ENCODE measurements around the gene MRPS7. TPM values are rescaled to one million over a fixed set of nuclear protein-coding genes. Genes with fewer than 3 reads are reported as not detected.

The MRPS7 gene
- total and polyA plus RNA-seq, 2 of the 8 experiments (the other 6 are each of a cell fraction or from before 2014, with no cell fraction given): 63.4 to 79.4 TPM

GRCh38 chr17:75308732-75309629 is 47.3 kb downstream of the MRPS7 start:
- peaks cover 0 to 4% (median 2%) of the 10 kb centered on the region in 4 experiments; a peak in 1 of 7 replicates for H3K4me1 ChIP-seq (replicated peaks in 1 of 4; ENCODE audit: control insufficient read depth in 3 of 4, insufficient read depth in 4 of 4, low read length in 3 of 4)
- no peak overlapping the region for H2BK120ac ChIP-seq (replicated peaks; ENCODE audit: low read depth, low read length)
- no peaks in the 10 kb centered on the region for H4K20me1 ChIP-seq (replicated peaks in 1 of 2; ENCODE audit: control insufficient read depth in 1 of 2, insufficient read depth in 2 of 2, low read length in 2 of 2)
- H3K4ac ChIP-seq (replicated peaks; ENCODE audit: insufficient read length, low read depth, low read length): no peak overlapping the region
- no peak overlapping the region for H3K23ac ChIP-seq (ENCODE audit: insufficient read length)
- no peak overlapping the region for H3K14ac ChIP-seq (ENCODE audit: insufficient read length)
- CTCF ChIA-PET (ENCODE audit: partially characterized antibody): interaction anchor here (0.7 to 3.8 kb wide), 6 partner anchors 13 to 148 kb away, joined by 3 to 17 read pairs (median 4); no protein-coding TSS in a partner anchor
- WGBS, 2 experiments (ENCODE audit: extremely low coverage in 1 of 2, insufficient coverage in 1 of 2, insufficient read length in 1 of 2, insufficient replicate concordance in 2 of 2, low coverage in 1 of 2, low lambda C conversion rate in 2 of 2, missing lambda C conversion rate in 1 of 2): 94% methylated on average over 19 of the region's 20 CpGs; no CpG with 5 or more reads in 1 of the 2 experiments
- H3K9ac ChIP-seq (replicated peaks in 1 of 4; ENCODE audit: extremely low read depth in 1 of 4, low read depth in 3 of 4, low read length in 3 of 4): peak overlapping the region in 1 of 4 experiments; percentile 5; a peak in 1 of 7 replicates
- H3K9me3 ChIP-seq (ENCODE audit: insufficient read depth in 2 of 2, low read depth in 1 of 2, low read length in 1 of 2): no peaks in the 10 kb centered on the region
- no peak overlapping the region for H3K27ac ChIP-seq (ENCODE audit: low read depth, low read length)
- no peak overlapping the region for H2BK5ac ChIP-seq (ENCODE audit: low read depth, low read length)
- H3K79me2 ChIP-seq (ENCODE audit: control insufficient read depth in 1 of 2, insufficient read depth in 2 of 2, low read length in 2 of 2): no peaks in the 10 kb centered on the region
- H2BK12ac ChIP-seq (ENCODE audit: low read depth, low read length): no peak overlapping the region
- H4K91ac ChIP-seq (replicated peaks; ENCODE audit: insufficient read length, low read length): peak overlapping the region; percentile 3
- no peaks in the 10 kb centered on the region; a peak in 2 of 8 replicates for H3K36me3 ChIP-seq (ENCODE audit: control insufficient read depth in 2 of 4, insufficient read depth in 4 of 4, low read length in 3 of 4)
- DNase-seq (ENCODE audit: low read depth in 1 of 2, low spot score in 2 of 2) (no peak), FAIRE-seq (no peak)
- H4K8ac ChIP-seq (ENCODE audit: extremely low read depth, insufficient read depth, low read length): no peak overlapping the region
- no peak for TF ChIP-seq SP2 (IDR thresholded peaks at IDR 0.05; ENCODE audit: low read length)
- no peak for TF ChIP-seq USF2 (IDR thresholded peaks at IDR 0.05; ENCODE audit: low read length)
- no peak for TF ChIP-seq SIN3A (conservative IDR thresholded peaks at IDR 0.05 in 1 of 2, IDR thresholded peaks at IDR 0.05 in 1 of 2; ENCODE audit: low read depth in 1 of 2, low read length in 2 of 2)
- no peak for TF ChIP-seq EGR1 (IDR thresholded peaks at IDR 0.05; ENCODE audit: borderline replicate concordance, low read depth, low read length)
- no peak for TF ChIP-seq CREB1 (IDR thresholded peaks at IDR 0.05)
- no peak overlapping the region for H3K4me3 ChIP-seq (ENCODE audit: extremely low read depth in 1 of 4, insufficient read depth in 2 of 4, low read depth in 3 of 4, low read length in 4 of 4)
- H2AFZ ChIP-seq (ENCODE audit: low read length): no peak overlapping the region
- no peaks in the 10 kb centered on the region; the same call in 1 of the 2 replicates for H3K23me2 ChIP-seq (ENCODE audit: low read depth, low read length)
- H3K79me1 ChIP-seq (ENCODE audit: low read depth, low read length): no peaks in the 10 kb centered on the region
- no peak overlapping the region for H2BK20ac ChIP-seq (ENCODE audit: low read length)
- H3K18ac ChIP-seq (ENCODE audit: extremely low read depth, low read length): peak overlapping the region; percentile 60; the same call in 1 of the 2 replicates
- no peaks in the 10 kb centered on the region for H3K27me3 ChIP-seq (replicated peaks in 1 of 4; ENCODE audit: control insufficient read depth in 3 of 4, extremely low read depth in 1 of 4, insufficient read depth in 3 of 4, low read length in 3 of 4)
- no peak overlapping the region for H3K4me2 ChIP-seq (ENCODE audit: insufficient read depth in 1 of 2, low read depth in 2 of 2, low read length in 2 of 2)
- no peak overlapping the region for H2AK5ac ChIP-seq (ENCODE audit: low read depth, low read length)
- POLR2A ChIA-PET (ENCODE audit: partially characterized antibody): interaction anchor here (1.0 to 1.3 kb wide), 2 partner anchors 9 to 154 kb away, joined by 3 read pairs; no protein-coding TSS in a partner anchor
- no peak overlapping the region for H2BK15ac ChIP-seq (ENCODE audit: low read length)
- H4K5ac ChIP-seq (ENCODE audit: insufficient read length, low read depth, low read length): no peak overlapping the region
- H3K56ac ChIP-seq (replicated peaks; ENCODE audit: insufficient read length, low read depth, low read length): no peak overlapping the region
